Liver (tissue), 9 donors: Measurements from ENCODE around the gene ARL6IP6. TPM values are rescaled to one million over a fixed set of nuclear protein-coding genes. Genes with fewer than 3 reads are reported as not detected.
A peak's percentile ranks its signal among the peaks of the same experiment; 100 is the strongest.

Experiments used
- DNase-seq: peaks from one replicate; pipeline ENCODE4 v3.0.0-alpha.2; 2017; ENCODE audit warnings: low spot score
- H3K27ac ChIP-seq, 2 donors: one replicate each; pipeline ENCODE4 v1.7.0; 2013; ENCODE audit warnings: inconsistent platforms in 2 of 2, low read length in 2 of 2, control low read depth in 1 of 2, low read depth in 1 of 2, mild to moderate bottlenecking in 1 of 2
- H3K27me3 ChIP-seq, 4 donors: one replicate each; pipeline versions ENCODE4 v1.6.1 to v1.7.0; 2013; ENCODE audit warnings: low read length in 3 of 4, inconsistent platforms in 1 of 4, mild to moderate bottlenecking in 1 of 4, moderate library complexity in 1 of 4; ENCODE audit not compliant: control insufficient read depth in 4 of 4, insufficient read depth in 4 of 4
- H3K36me3 ChIP-seq, 4 donors: one replicate each; pipeline versions ENCODE4 v1.6.1 to v1.7.0; 2013; ENCODE audit warnings: low read length in 3 of 4, mild to moderate bottlenecking in 3 of 4, low read depth in 1 of 4, moderate library complexity in 1 of 4; ENCODE audit not compliant: control insufficient read depth in 4 of 4, insufficient read depth in 3 of 4
- H3K4me1 ChIP-seq, 4 donors: one replicate each; pipeline versions ENCODE4 v1.6.1 to v1.7.0; 2013; ENCODE audit warnings: low read length in 3 of 4, mild to moderate bottlenecking in 3 of 4, moderate library complexity in 1 of 4; ENCODE audit not compliant: control insufficient read depth in 4 of 4, insufficient read depth in 4 of 4
- H3K4me3 ChIP-seq, 3 donors: one replicate each; pipeline versions ENCODE4 v1.6.1 to v1.7.0; 2013; ENCODE audit warnings: low read length in 3 of 3, control low read depth in 1 of 3, low read depth in 1 of 3, mild to moderate bottlenecking in 1 of 3
- H3K9ac ChIP-seq, 2 donors: one replicate each; pipeline ENCODE4 v1.7.0; 2013; ENCODE audit warnings: low read length in 2 of 2, mild to moderate bottlenecking in 2 of 2, moderate library complexity in 2 of 2, control low read depth in 1 of 2, low read depth in 1 of 2
- H3K9me3 ChIP-seq, 4 donors: one replicate each; pipeline versions ENCODE4 v1.6.1 to v1.7.0; 2013; ENCODE audit warnings: low read length in 3 of 4; ENCODE audit not compliant: control insufficient read depth in 4 of 4
- ATF3 ChIP-seq: IDR thresholded peaks from 2 replicates; pipeline ENCODE4 v1.6.1; 2016; ENCODE audit warnings: antibody characterized with exemption
- CTCF ChIP-seq: fragments of 150-350 bp; IDR thresholded peaks from 2 replicates; pipeline ENCODE4 v1.5.1; 2017; ENCODE audit warnings: improper control_type of control experiment, low read depth, low read length; ENCODE audit not compliant: missing input control
- EGR1 ChIP-seq, 2 donors: IDR thresholded peaks; 2 replicates each; pipeline ENCODE4 v1.6.1; 2016 to 2018; ENCODE audit warnings: antibody characterized with exemption in 2 of 2, low read depth in 2 of 2
- FOXA1 ChIP-seq: IDR thresholded peaks from 2 replicates; pipeline ENCODE4 v1.6.1; 2016; ENCODE audit warnings: antibody characterized with exemption
- FOXA2 ChIP-seq: IDR thresholded peaks from 2 replicates; pipeline ENCODE4 v1.6.1; 2016; ENCODE audit warnings: antibody characterized with exemption
- GABPA ChIP-seq, 2 donors: IDR thresholded peaks in 1 of 2; conservative IDR thresholded peaks in 1 of 2; 2 replicates each; pipeline ENCODE4 v1.6.1; 2016; ENCODE audit warnings: antibody characterized with exemption in 2 of 2, mild to moderate bottlenecking in 1 of 2, moderate library complexity in 1 of 2
- HNF4A ChIP-seq, 2 donors: conservative IDR thresholded peaks; 2 replicates each; pipeline ENCODE4 v1.6.1; 2016; ENCODE audit warnings: antibody characterized with exemption in 2 of 2, mild to moderate bottlenecking in 2 of 2
- HNF4G ChIP-seq: IDR thresholded peaks from 2 replicates; pipeline ENCODE4 v1.6.1; 2016; ENCODE audit warnings: antibody characterized with exemption
- MAX ChIP-seq: IDR thresholded peaks from 2 replicates; pipeline ENCODE4 v1.6.1; 2016; ENCODE audit warnings: antibody characterized with exemption
- NR2F2 ChIP-seq: IDR thresholded peaks from 2 replicates; pipeline ENCODE4 v1.6.1; 2016; ENCODE audit warnings: antibody characterized with exemption
- REST ChIP-seq: IDR thresholded peaks from 2 replicates; pipeline ENCODE4 v1.6.1; 2016; ENCODE audit warnings: antibody characterized with exemption, mild to moderate bottlenecking
- RXRA ChIP-seq, 2 donors: IDR thresholded peaks; 2 replicates each; pipeline ENCODE4 v1.6.1; 2017 to 2018; ENCODE audit warnings: antibody characterized with exemption in 2 of 2, mild to moderate bottlenecking in 1 of 2
- SP1 ChIP-seq: IDR thresholded peaks from 2 replicates; pipeline ENCODE4 v1.6.1; 2018; ENCODE audit warnings: antibody characterized with exemption, mild to moderate bottlenecking
- TAF1 ChIP-seq: conservative IDR thresholded peaks from 2 replicates; pipeline ENCODE4 v1.6.1; 2016; ENCODE audit warnings: antibody characterized with exemption, mild to moderate bottlenecking
- YY1 ChIP-seq: IDR thresholded peaks from 2 replicates; pipeline ENCODE4 v1.6.1; 2016; ENCODE audit warnings: antibody characterized with exemption, mild to moderate bottlenecking
- ZBTB33 ChIP-seq: IDR thresholded peaks from 2 replicates; pipeline ENCODE4 v1.6.1; 2016; ENCODE audit warnings: antibody characterized with exemption
- WGBS: extraction: QIAGEN DNeasy Blood & Tissue Kit; methylation state at CpG from one replicate; pipeline ENCODE4 v1.1.7; 2013; 5-methylcytosine and 5-hydroxymethylcytosine counted together
- polyA plus RNA-seq, 2 donors: library from polyadenylated mRNA; stranded (reverse) in 1 of 2; unstranded in 1 of 2; fragments of 200-250 nt in 1 of 2; fragments of >200 nt in 1 of 2; fragmentation: Nextera tagmentation in 1 of 2; extraction: Ambion mirVana in 1 of 2; gene quantifications; one replicate each; pipeline versions ENCODE4 v1.2.1 to v1.2.3, GENCODE V29; 2013 to 2015
- total RNA-seq, 2 donors: library from RNA; depleted of rRNA; stranded (reverse); fragments of >200 nt; gene quantifications; one replicate each; pipeline ENCODE4 v1.2.3, GENCODE V29; 2014
- donor health status: healthy.
- donor health status: healthy.
- donor health status: healthy.
- donor health status: healthy.
- donor health status: healthy.

Gene ARL6IP6
- total and polyA plus RNA-seq, 4 donors = 2.2 to 16.6 (median 4.6) TPM

- Histone ChIP-seq H3K9ac (peak overlapping the region; percentile 89 to 96), H3K4me1 (peaks cover 5 to 33% (median 23%) of the 10 kb centered on the region in 4 donors), H3K27ac (peak overlapping the region; percentile 81 to 97), H3K36me3 (peaks cover 0 to 8% (median 2%) of the 10 kb centered on the region in 4 donors), H3K27me3 (no peaks in the 10 kb centered on the region), H3K4me3 (peak overlapping the region; percentile 80 to 97 (median 93)), H3K9me3 (no peaks in the 10 kb centered on the region)
- DNase-seq = no peak
- TF ChIP-seq TAF1 (no peak), GABPA (IDR thresholded peaks at IDR 0.05 in 1 of 2, conservative IDR thresholded peaks at IDR 0.05 in 1 of 2) (no peak)
- under 1% methylated on average over 13 of the region's 13 CpGs for WGBS
These were observed 1.6 kb upstream of the ARL6IP6 start for GRCh38 chr2:152716805-152717227.

- no peaks in the 10 kb centered on the region for H3K27me3 ChIP-seq
- H3K9ac ChIP-seq = peak within 1 kb of the TSS; percentile 89 to 96
- DNase-seq = peak; percentile 99
- under 1% methylated on average over 71 of the region's 71 CpGs for WGBS
- H3K27ac ChIP-seq = peak within 1 kb of the TSS; percentile 81 to 97
- H3K36me3 ChIP-seq = peaks cover 0 to 5% (median 4%) of the 10 kb centered on the region in 4 donors
- TF ChIP-seq RXRA (IDR thresholded peaks at IDR 0.05) (peak; percentile 56 to 79), GABPA (IDR thresholded peaks at IDR 0.05 in 1 of 2, conservative IDR thresholded peaks at IDR 0.05 in 1 of 2) (peak in 1 of 2 donors; percentile 48), REST (peak; percentile 65), FOXA1 (no peak), SP1 (peak; percentile 99), HNF4G (no peak), NR2F2 (peak; percentile 99), TAF1 (peak; percentile 57), EGR1 (IDR thresholded peaks at IDR 0.05; ENCODE audit: low read depth in 2 of 2) (peak in 1 of 2 donors; percentile 2), MAX (no peak), ATF3 (no peak), ZBTB33 (no peak), CTCF (no peak), HNF4A (conservative IDR thresholded peaks at IDR 0.05) (peak in 1 of 2 donors; percentile 15), YY1 (peak; percentile 61), FOXA2 (no peak)
- H3K4me1 ChIP-seq = peaks cover 5 to 33% (median 23%) of the 10 kb centered on the region in 4 donors
- no peaks in the 10 kb centered on the region for H3K9me3 ChIP-seq
- peak within 1 kb of the TSS; percentile 80 to 99 (median 97) for H3K4me3 ChIP-seq
These were observed 968 bp upstream of the ARL6IP6 start, which contains the start of gene PRPF40A for GRCh38 chr2:152717228-152718075. PRPF40A (minus strand) TSS chr2:152717461; CDS start chr2:152717439, 22 bp downstream.
